ENCODE measurements around the gene NT5DC1.

- TF ChIP-seq POLR2A (IDR thresholded peaks at IDR 0.05) (no peak), CTCF (IDR thresholded peaks at IDR 0.05) (no peak)
These were observed 152.5 kb downstream of the NT5DC1 start for GRCh38 chr6:116253188-116253504.

Data from body of pancreas (tissue), 4 donors.